Measurements from ENCODE around the gene BRDT. TPM values are rescaled to one million over a fixed set of nuclear protein-coding genes. Genes with fewer than 3 reads are reported as not detected.

BRDT gene
- total RNA-seq, 1 experiment from 2014 or later = 0.13 TPM

GRCh38 chr1:91916046-91916445, 33.2 kb upstream of the BRDT start (continued):
- TF ChIP-seq, protein P1, sequence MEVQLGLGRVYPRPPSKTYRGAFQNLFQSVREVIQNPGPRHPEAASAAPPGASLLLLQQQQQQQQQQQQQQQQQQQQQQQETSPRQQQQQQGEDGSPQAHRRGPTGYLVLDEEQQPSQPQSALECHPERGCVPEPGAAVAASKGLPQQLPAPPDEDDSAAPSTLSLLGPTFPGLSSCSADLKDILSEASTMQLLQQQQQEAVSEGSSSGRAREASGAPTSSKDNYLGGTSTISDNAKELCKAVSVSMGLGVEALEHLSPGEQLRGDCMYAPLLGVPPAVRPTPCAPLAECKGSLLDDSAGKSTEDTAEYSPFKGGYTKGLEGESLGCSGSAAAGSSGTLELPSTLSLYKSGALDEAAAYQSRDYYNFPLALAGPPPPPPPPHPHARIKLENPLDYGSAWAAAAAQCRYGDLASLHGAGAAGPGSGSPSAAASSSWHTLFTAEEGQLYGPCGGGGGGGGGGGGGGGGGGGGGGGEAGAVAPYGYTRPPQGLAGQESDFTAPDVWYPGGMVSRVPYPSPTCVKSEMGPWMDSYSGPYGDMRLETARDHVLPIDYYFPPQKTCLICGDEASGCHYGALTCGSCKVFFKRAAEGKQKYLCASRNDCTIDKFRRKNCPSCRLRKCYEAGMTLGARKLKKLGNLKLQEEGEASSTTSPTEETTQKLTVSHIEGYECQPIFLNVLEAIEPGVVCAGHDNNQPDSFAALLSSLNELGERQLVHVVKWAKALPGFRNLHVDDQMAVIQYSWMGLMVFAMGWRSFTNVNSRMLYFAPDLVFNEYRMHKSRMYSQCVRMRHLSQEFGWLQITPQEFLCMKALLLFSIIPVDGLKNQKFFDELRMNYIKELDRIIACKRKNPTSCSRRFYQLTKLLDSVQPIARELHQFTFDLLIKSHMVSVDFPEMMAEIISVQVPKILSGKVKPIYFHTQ (CRISPR knock-in tag; IDR thresholded peaks at IDR 0.05) = no peak

- Mint-ChIP-seq H3K4me3 (no peak overlapping the region), H3K27ac (peak overlapping the region; percentile 17; the same call in 1 of the 2 replicates), H3K9me3 (peaks cover 3% of the 10 kb centered on the region; the same call in 1 of the 2 replicates), H3K27me3 (ENCODE audit: low read depth) (no peaks in the 10 kb centered on the region), H3K36me3 (no peaks in the 10 kb centered on the region; the same call in 1 of the 2 replicates), H3K4me1 (peaks cover 15% of the 10 kb centered on the region)
- POLR2A ChIA-PET = no interaction called here
- DNase-seq (ENCODE audit: low spot score) (no peak), ATAC-seq (peak; percentile 47)
- CTCF ChIA-PET = interaction anchor here (1.0 kb wide), 1 partner anchor 12 kb away, joined by 3 read pairs; no protein-coding TSS in a partner anchor
- TF ChIP-seq ZNF671 (CRISPR knock-in tag; IDR thresholded peaks at IDR 0.05) (no peak), NR2C2 (CRISPR knock-in tag; IDR thresholded peaks at IDR 0.05) (no peak), FOXK1 (CRISPR knock-in tag; IDR thresholded peaks at IDR 0.05) (no peak), NR3C1 (CRISPR knock-in tag; conservative IDR thresholded peaks at IDR 0.05; ENCODE audit: low read depth) (no peak), PRDM15 (CRISPR knock-in tag; IDR thresholded peaks at IDR 0.05) (no peak), CREM (CRISPR knock-in tag; IDR thresholded peaks at IDR 0.05) (no peak), ZNF416 (CRISPR knock-in tag; IDR thresholded peaks at IDR 0.05) (no peak), ELF4 (CRISPR knock-in tag; IDR thresholded peaks at IDR 0.05; ENCODE audit: low read depth) (no peak)
- TF ChIP-seq, protein P2, sequence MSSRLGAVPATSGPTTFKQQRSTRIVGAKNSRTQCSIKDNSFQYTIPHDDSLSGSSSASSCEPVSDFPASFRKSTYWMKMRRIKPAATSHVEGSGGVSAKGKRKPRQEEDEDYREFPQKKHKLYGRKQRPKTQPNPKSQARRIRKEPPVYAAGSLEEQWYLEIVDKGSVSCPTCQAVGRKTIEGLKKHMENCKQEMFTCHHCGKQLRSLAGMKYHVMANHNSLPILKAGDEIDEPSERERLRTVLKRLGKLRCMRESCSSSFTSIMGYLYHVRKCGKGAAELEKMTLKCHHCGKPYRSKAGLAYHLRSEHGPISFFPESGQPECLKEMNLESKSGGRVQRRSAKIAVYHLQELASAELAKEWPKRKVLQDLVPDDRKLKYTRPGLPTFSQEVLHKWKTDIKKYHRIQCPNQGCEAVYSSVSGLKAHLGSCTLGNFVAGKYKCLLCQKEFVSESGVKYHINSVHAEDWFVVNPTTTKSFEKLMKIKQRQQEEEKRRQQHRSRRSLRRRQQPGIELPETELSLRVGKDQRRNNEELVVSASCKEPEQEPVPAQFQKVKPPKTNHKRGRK (CRISPR knock-in tag; IDR thresholded peaks at IDR 0.05; ENCODE audit: borderline replicate concordance) = no peak
Observed at GRCh38 chr1:91916811-91917460, 32.3 kb upstream of the BRDT start.

DNA sequence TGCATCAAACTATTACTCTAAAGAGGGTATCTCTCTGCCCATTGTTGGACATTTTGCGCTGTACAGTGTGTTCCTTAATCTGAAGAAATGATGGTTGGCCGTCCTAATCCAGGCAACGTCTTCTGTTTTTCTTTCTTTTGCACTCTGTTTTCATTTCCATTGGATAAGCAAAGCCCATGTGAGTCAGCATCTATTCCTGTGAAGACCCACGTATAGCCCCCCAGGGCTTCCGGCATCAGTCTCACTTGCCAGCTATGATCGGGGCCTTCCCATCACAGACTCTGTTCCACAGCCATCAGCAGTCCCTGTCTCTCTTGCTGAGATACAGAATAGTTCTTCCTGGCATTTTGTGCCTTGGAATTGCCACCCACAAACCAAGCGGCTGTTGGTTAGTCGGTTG, 29.2 kb upstream of the BRDT start:
- DNase-seq (ENCODE audit: low spot score) = no peak
- Mint-ChIP-seq H3K4me1 (peaks cover 12% of the 10 kb centered on the region), H3K36me3 (no peaks in the 10 kb centered on the region; the same call in 1 of the 2 replicates), H3K4me3 (no peak overlapping the region), H3K27me3 (ENCODE audit: low read depth) (no peaks in the 10 kb centered on the region), H3K9me3 (peaks cover 11% of the 10 kb centered on the region; the same call in 1 of the 2 replicates), H3K27ac (no peak overlapping the region)
- CTCF ChIA-PET = no interaction called here
- ATAC-seq = no peak
- TF ChIP-seq, protein P3, sequence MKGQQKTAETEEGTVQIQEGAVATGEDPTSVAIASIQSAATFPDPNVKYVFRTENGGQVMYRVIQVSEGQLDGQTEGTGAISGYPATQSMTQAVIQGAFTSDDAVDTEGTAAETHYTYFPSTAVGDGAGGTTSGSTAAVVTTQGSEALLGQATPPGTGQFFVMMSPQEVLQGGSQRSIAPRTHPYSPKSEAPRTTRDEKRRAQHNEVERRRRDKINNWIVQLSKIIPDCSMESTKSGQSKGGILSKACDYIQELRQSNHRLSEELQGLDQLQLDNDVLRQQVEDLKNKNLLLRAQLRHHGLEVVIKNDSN (CRISPR knock-in tag; IDR thresholded peaks at IDR 0.05) = no peak
- TF ChIP-seq, protein P4, sequence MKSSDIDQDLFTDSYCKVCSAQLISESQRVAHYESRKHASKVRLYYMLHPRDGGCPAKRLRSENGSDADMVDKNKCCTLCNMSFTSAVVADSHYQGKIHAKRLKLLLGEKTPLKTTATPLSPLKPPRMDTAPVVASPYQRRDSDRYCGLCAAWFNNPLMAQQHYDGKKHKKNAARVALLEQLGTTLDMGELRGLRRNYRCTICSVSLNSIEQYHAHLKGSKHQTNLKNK (CRISPR knock-in tag; IDR thresholded peaks at IDR 0.05) = no peak
- TF ChIP-seq ZBTB21 (CRISPR knock-in tag; IDR thresholded peaks at IDR 0.05; ENCODE audit: borderline replicate concordance) (no peak), NR2C2 (CRISPR knock-in tag; IDR thresholded peaks at IDR 0.05) (no peak), TEAD4 (CRISPR knock-in tag; IDR thresholded peaks at IDR 0.05) (no peak)
- TF ChIP-seq, protein P5, sequence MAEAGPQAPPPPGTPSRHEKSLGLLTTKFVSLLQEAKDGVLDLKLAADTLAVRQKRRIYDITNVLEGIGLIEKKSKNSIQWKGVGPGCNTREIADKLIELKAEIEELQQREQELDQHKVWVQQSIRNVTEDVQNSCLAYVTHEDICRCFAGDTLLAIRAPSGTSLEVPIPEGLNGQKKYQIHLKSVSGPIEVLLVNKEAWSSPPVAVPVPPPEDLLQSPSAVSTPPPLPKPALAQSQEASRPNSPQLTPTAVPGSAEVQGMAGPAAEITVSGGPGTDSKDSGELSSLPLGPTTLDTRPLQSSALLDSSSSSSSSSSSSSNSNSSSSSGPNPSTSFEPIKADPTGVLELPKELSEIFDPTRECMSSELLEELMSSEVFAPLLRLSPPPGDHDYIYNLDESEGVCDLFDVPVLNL (CRISPR knock-in tag; IDR thresholded peaks at IDR 0.05; ENCODE audit: borderline replicate concordance, low read depth) = no peak
- POLR2A ChIA-PET = no interaction called here

All from WTC11 (cell line).